ENCODE data around the gene ACOT7. TPM values are rescaled to one million over a fixed set of nuclear protein-coding genes. Genes with fewer than 3 reads are reported as not detected.
A peak's percentile ranks its signal among the peaks of the same experiment; 100 is the strongest.
"Not testable (repeated sequence)": the region's sequence is repeated elsewhere in the genome, so short reads cannot be mapped to it uniquely, and the experiment has no call there.

The ACOT7 gene
- total RNA-seq, 1 experiment from 2014 or later: 70.2 TPM

- no peaks in the 10 kb centered on the region for H3K9me2 ChIP-seq (ENCODE audit: insufficient read depth)
- H3K9me3 ChIP-seq (ENCODE audit: insufficient read depth, low read depth): no peaks in the 10 kb centered on the region
- DNase-seq: no peak
- H3K27ac ChIP-seq: peak overlapping the region; percentile 98
- CTCF ChIA-PET: interaction anchor here (1.2 kb wide), 1 partner anchor 16 kb away, joined by 6 read pairs; no protein-coding TSS in a partner anchor
- POLR2A ChIA-PET (ENCODE audit: unreplicated experiment): no interaction called here
- no peak overlapping the region for H3K4me3 ChIP-seq
- no peaks in the 10 kb centered on the region for H3K27me3 ChIP-seq (ENCODE audit: insufficient read depth, low read depth)
- H3K79me2 ChIP-seq (ENCODE audit: low read depth): no peaks in the 10 kb centered on the region
- peaks cover 58% of the 10 kb centered on the region for H3K4me1 ChIP-seq (replicated peaks; ENCODE audit: insufficient read depth)
- intact Hi-C loops (cut with micrococcal nuclease; ENCODE audit: unreplicated experiment): loop anchor here (2.0 to 10.0 kb wide), 2 partner anchors 14 to 394 kb away; partner anchors contain the start of genes ICMT and PHF13
- peak overlapping the region; percentile 68 for H3K4me2 ChIP-seq
- TF ChIP-seq EZH2 (IDR thresholded peaks at IDR 0.05; ENCODE audit: low read depth): no peak
- no peak for TF ChIP-seq CTCF (conservative IDR thresholded peaks at IDR 0.05)
- H4K20me1 ChIP-seq (ENCODE audit: insufficient read depth): no peaks in the 10 kb centered on the region; the same call in 1 of the 2 replicates
- H3F3A ChIP-seq (ENCODE audit: insufficient read depth, low read depth): peaks cover 38% of the 10 kb centered on the region
- BruUV-seq (replicated peaks): no TSS peak
- H2AFZ ChIP-seq: no peak overlapping the region
- no peaks in the 10 kb centered on the region for H3K36me3 ChIP-seq (ENCODE audit: low read depth)
These were observed 172.3 kb downstream of the ACOT7 start for GRCh38 chr1:6221210-6221784.

- peaks cover 57% of the 10 kb centered on the region for H3K4me1 ChIP-seq (replicated peaks; ENCODE audit: insufficient read depth)
- ChIA-PET POLR2A (ENCODE audit: unreplicated experiment) (interaction anchor here (0.6 kb wide), 2 partner anchors 9 to 1081 kb away, joined by 5 to 7 read pairs; no protein-coding TSS in a partner anchor), CTCF (interaction anchor here (0.6 to 1.2 kb wide), 3 partner anchors 15 to 1792 kb away, joined by 3 to 6 read pairs (median 4); no protein-coding TSS in a partner anchor)
- H3K27me3 ChIP-seq (ENCODE audit: insufficient read depth, low read depth): no peaks in the 10 kb centered on the region
- peak overlapping the region; percentile 68 for H3K4me2 ChIP-seq
- H3K4me3 ChIP-seq: no peak overlapping the region
- H3K36me3 ChIP-seq (ENCODE audit: low read depth): no peaks in the 10 kb centered on the region
- no TSS peak for BruUV-seq (replicated peaks)
- H3F3A ChIP-seq (ENCODE audit: insufficient read depth, low read depth): peaks cover 34% of the 10 kb centered on the region
- intact Hi-C loops (cut with micrococcal nuclease; ENCODE audit: unreplicated experiment): loop anchor here (1.0 to 10.0 kb wide), 3 partner anchors 14 to 395 kb away; partner anchors contain the start of genes ICMT, PHF13 and RNF207
- H3K27ac ChIP-seq: peak overlapping the region; percentile 98
- no peaks in the 10 kb centered on the region for H4K20me1 ChIP-seq (ENCODE audit: insufficient read depth)
- peak; percentile 80 to 95 for DNase-seq
- H3K9me2 ChIP-seq (ENCODE audit: insufficient read depth): no peaks in the 10 kb centered on the region
- H3K9me3 ChIP-seq (ENCODE audit: insufficient read depth, low read depth): no peaks in the 10 kb centered on the region
- TF ChIP-seq CTCF (conservative IDR thresholded peaks at IDR 0.05) (no peak), EZH2 (IDR thresholded peaks at IDR 0.05; ENCODE audit: low read depth) (no peak)
- H2AFZ ChIP-seq: no peak overlapping the region
- H3K79me2 ChIP-seq (ENCODE audit: low read depth): no peaks in the 10 kb centered on the region
These were observed 173.3 kb downstream of the ACOT7 start for GRCh38 chr1:6220236-6220635.

GRCh38 chr1:6219641-6220040 lies 173.9 kb downstream of the ACOT7 start:
- CTCF ChIA-PET; H3K9me3 ChIP-seq (ENCODE audit: insufficient read depth, low read depth); H3K27me3 ChIP-seq (ENCODE audit: insufficient read depth, low read depth); H3K9me2 ChIP-seq (ENCODE audit: insufficient read depth); H3K36me3 ChIP-seq (ENCODE audit: low read depth); H4K20me1 ChIP-seq (ENCODE audit: insufficient read depth); H3K79me2 ChIP-seq (ENCODE audit: low read depth); H3K4me3 ChIP-seq; H2AFZ ChIP-seq: not testable (repeated sequence)
- POLR2A ChIA-PET (ENCODE audit: unreplicated experiment): interaction anchor here (0.6 kb wide), 1 partner anchor 1081 kb away, joined by 7 read pairs; no protein-coding TSS in a partner anchor
- Histone ChIP-seq H3K4me1 (replicated peaks; ENCODE audit: insufficient read depth) (peaks cover 51% of the 10 kb centered on the region), H3K27ac (peak overlapping the region; percentile 98), H3K4me2 (peak overlapping the region; percentile 46), H3F3A (ENCODE audit: insufficient read depth, low read depth) (peaks cover 32% of the 10 kb centered on the region)
- TSS peak; percentile 14 for BruUV-seq (replicated peaks)
- intact Hi-C loops (cut with micrococcal nuclease; ENCODE audit: unreplicated experiment): loop anchor here (1.0 to 10.0 kb wide), 3 partner anchors 13 to 395 kb away; partner anchors contain the start of genes ICMT, PHF13 and RNF207
- DNase-seq: peak; percentile 52 to 76
